Astrocyte (in vitro differentiated cells and primary cell): ENCODE results near the gene CPED1.

Experiments
- EZH2 ChIP-seq: IDR thresholded peaks from 2 replicates; pipeline ENCODE4 v1.6.1; 2012; ENCODE audit warnings: mild to moderate bottlenecking, low read length, inconsistent platforms; ENCODE audit not compliant: insufficient read depth
- TF ChIP-seq, protein P1 (sequence below): IDR thresholded peaks from 2 replicates; pipeline ENCODE4 v1.5.1; 2011; ENCODE audit warnings: low read depth, mild to moderate bottlenecking, inconsistent platforms, low read length, moderate library complexity; ENCODE audit not compliant: insufficient read depth

DNA sequence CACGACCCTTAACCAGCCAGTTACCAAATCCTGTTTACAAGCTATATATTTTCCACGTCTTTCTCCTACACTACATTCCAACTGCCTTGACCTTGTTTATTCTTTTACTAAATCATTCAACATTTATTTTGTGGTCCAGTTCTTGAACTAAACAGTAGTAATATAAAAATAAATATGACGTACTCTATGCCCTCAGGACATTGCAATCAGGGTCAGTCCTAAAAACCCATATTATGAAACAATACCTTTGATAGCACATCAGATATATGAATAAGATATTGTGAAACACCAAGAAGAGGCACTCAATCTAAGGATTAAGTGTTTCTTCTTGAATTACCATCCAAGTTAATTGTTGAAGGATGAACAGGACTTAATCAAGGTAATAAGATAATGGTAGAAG is 287.8 kb downstream of the CPED1 start:
- TF ChIP-seq, protein P1, sequence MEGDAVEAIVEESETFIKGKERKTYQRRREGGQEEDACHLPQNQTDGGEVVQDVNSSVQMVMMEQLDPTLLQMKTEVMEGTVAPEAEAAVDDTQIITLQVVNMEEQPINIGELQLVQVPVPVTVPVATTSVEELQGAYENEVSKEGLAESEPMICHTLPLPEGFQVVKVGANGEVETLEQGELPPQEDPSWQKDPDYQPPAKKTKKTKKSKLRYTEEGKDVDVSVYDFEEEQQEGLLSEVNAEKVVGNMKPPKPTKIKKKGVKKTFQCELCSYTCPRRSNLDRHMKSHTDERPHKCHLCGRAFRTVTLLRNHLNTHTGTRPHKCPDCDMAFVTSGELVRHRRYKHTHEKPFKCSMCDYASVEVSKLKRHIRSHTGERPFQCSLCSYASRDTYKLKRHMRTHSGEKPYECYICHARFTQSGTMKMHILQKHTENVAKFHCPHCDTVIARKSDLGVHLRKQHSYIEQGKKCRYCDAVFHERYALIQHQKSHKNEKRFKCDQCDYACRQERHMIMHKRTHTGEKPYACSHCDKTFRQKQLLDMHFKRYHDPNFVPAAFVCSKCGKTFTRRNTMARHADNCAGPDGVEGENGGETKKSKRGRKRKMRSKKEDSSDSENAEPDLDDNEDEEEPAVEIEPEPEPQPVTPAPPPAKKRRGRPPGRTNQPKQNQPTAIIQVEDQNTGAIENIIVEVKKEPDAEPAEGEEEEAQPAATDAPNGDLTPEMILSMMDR, result no peak
- no peak for TF ChIP-seq EZH2
